K562 (cell line): ENCODE measurements around the gene C2orf76. TPM values are rescaled to one million over a fixed set of nuclear protein-coding genes. Genes with fewer than 3 reads are reported as not detected.

Experiments
- ATAC-seq: fragments of 200-7000 bp; cut with Tn5 transposase; 3 replicates; pipeline ENCODE4 v1.9.1; 2020; ENCODE audit warnings: moderate library complexity
- BruUV-seq: library from RNA; stranded (reverse); fragments of 400-500 nt; replicated peaks from 2 replicates; lab custom pipeline; 2021; lab: Mats Ljungman, UMichigan
- CTCF ChIA-PET: fragments of 300-600 bp; formaldehyde crosslinking; extraction: SDS; loops from one replicate; lab custom pipeline; 2021; ENCODE audit warnings: low intra/inter-chr PET ratio; lab: Yijun Ruan, JAX
- POLR2A ChIA-PET: fragments of 300-600, 350-650 bp; sonication (Branson Sonifier 250); formaldehyde crosslinking; extraction: SDS; loops from one replicate; lab custom pipeline; 2021; ENCODE audit warnings: antibody characterized with exemption, inconsistent platforms; lab: Yijun Ruan, JAX
- DNase-seq, 4 experiments: peaks; one replicate each; pipeline versions ENCODE4 v3.0.0 to v3.0.0-alpha.2; 2011 to 2018; ENCODE audit warnings: low spot score in 3 of 4, mixed read lengths in 3 of 4; ENCODE audit errors: extremely low read depth in 1 of 4
- FAIRE-seq: peaks from 2 replicates; lab custom pipeline; 2011; peaks lifted over from hg19 to GRCh38; lab: Jason Lieb, UNC
- H2AFZ ChIP-seq: 2 replicates; pipeline ENCODE4 v1.6.0; 2011; ENCODE audit warnings: low read depth, low read length, control low read depth, inconsistent platforms
- H3K27ac ChIP-seq: fragments of 200-600 bp; 3 replicates; pipeline ENCODE4 v1.8.0; 2011; ENCODE audit warnings: low read depth, mild to moderate bottlenecking, control low read depth, inconsistent platforms, low read length, moderate library complexity, mixed read lengths; ENCODE audit errors: extremely low read depth
- H3K27me3 ChIP-seq, 2 experiments: fragments of 300-600 bp in 1 of 2; 2 replicates in 1 of 2; 3 replicates in 1 of 2; pipeline versions ENCODE4 v1.6.0 to v1.8.0; 2011; ENCODE audit warnings: inconsistent platforms in 2 of 2, low read length in 2 of 2, mild to moderate bottlenecking in 1 of 2, mixed read lengths in 1 of 2, moderate library complexity in 1 of 2; ENCODE audit not compliant: control insufficient read depth in 2 of 2, insufficient read depth in 2 of 2
- H3K36me3 ChIP-seq: fragments of 300-600 bp; 3 replicates; pipeline ENCODE4 v1.8.0; 2011; ENCODE audit warnings: mild to moderate bottlenecking, low read length, inconsistent platforms; ENCODE audit not compliant: control insufficient read depth, insufficient read depth
- H3K4me1 ChIP-seq, 2 experiments: fragments of 200-600 bp in 1 of 2; replicated peaks in 1 of 2; 2 replicates in 1 of 2; 3 replicates in 1 of 2; pipeline versions ENCODE4 v1.5.1 to v1.8.0; 2011; ENCODE audit warnings: inconsistent platforms in 2 of 2, low read length in 2 of 2, mild to moderate bottlenecking in 1 of 2, mixed read lengths in 1 of 2, moderate library complexity in 1 of 2; ENCODE audit not compliant: control insufficient read depth in 2 of 2, insufficient read depth in 2 of 2
- H3K4me2 ChIP-seq: 2 replicates; pipeline ENCODE4 v1.6.1; 2011; ENCODE audit warnings: low read length, control low read depth, inconsistent platforms, mixed read lengths; ENCODE audit not compliant: insufficient read depth
- H3K4me3 ChIP-seq: fragments of 200-600 bp; sonication (generic), shearing (Covaris generic); 2 replicates; pipeline ENCODE4 v1.5.1; 2016; ENCODE audit warnings: control low read depth, inconsistent platforms
- H3K79me2 ChIP-seq: fragments of 200-600 bp; 3 replicates; pipeline ENCODE4 v1.8.0; 2011; ENCODE audit warnings: low read length, inconsistent platforms; ENCODE audit not compliant: control insufficient read depth, insufficient read depth
- H3K9ac ChIP-seq, 2 experiments: 2 replicates each; pipeline versions ENCODE4 v1.6.0 to v1.6.1; 2011; ENCODE audit warnings: low read depth in 2 of 2, low read length in 2 of 2, control low read depth in 1 of 2, inconsistent platforms in 1 of 2, mild to moderate bottlenecking in 1 of 2, mixed read lengths in 1 of 2; ENCODE audit not compliant: insufficient read depth in 1 of 2
- H3K9me1 ChIP-seq: one replicate; pipeline ENCODE4 v1.6.0; 2011; ENCODE audit warnings: inconsistent platforms, mild to moderate bottlenecking, low read length, moderate library complexity; ENCODE audit not compliant: control insufficient read depth, insufficient read depth
- H3K9me3 ChIP-seq: replicated peaks from 2 replicates; pipeline ENCODE4 v1.5.1; 2011; ENCODE audit warnings: low read depth, low read length, inconsistent platforms; ENCODE audit not compliant: control insufficient read depth, insufficient read depth
- H4K20me1 ChIP-seq: replicated peaks from 2 replicates; pipeline ENCODE4 v1.6.1; 2011; ENCODE audit warnings: low read length, inconsistent platforms, mixed read lengths; ENCODE audit not compliant: control insufficient read depth, insufficient read depth
- CEBPB ChIP-seq: fragments of 450-650 bp; IDR thresholded peaks from 2 replicates; pipeline ENCODE4 v1.6.1; 2016; ENCODE audit warnings: missing genetic modification characterization, missing compliant biosample characterization
- E2F3 ChIP-seq: fragments of 250-450 bp; sonication (Bioruptor Pico); IDR thresholded peaks from 2 replicates; pipeline ENCODE4 v1.4.0; 2020; ENCODE audit warnings: mild to moderate bottlenecking
- E2F4 ChIP-seq: sonication (generic); formaldehyde crosslinking; IDR thresholded peaks from 2 replicates; pipeline ENCODE4 v1.8.0; 2022; ENCODE audit warnings: mild to moderate bottlenecking, low read depth, missing genetic modification reagents
- NFE2 ChIP-seq: IDR thresholded peaks from 2 replicates; pipeline ENCODE4 v1.6.1; 2014; ENCODE audit warnings: antibody characterized with exemption, low read depth
- PBX2 ChIP-seq, 2 experiments: IDR thresholded peaks in 1 of 2; conservative IDR thresholded peaks in 1 of 2; 2 replicates each; pipeline ENCODE4 v1.6.1; 2016; ENCODE audit warnings: low read depth in 2 of 2, mild to moderate bottlenecking in 1 of 2, missing compliant biosample characterization in 1 of 2, missing genetic modification characterization in 1 of 2, moderate library complexity in 1 of 2
- PKNOX1 ChIP-seq: fragments of 450-650 bp; IDR thresholded peaks from 2 replicates; pipeline ENCODE4 v1.6.1; 2016
- POU5F1 ChIP-seq: fragments of 150-350 bp; IDR thresholded peaks from 2 replicates; pipeline ENCODE4 v1.6.1; 2014; ENCODE audit warnings: borderline replicate concordance, low read length, low read depth, mild to moderate bottlenecking; ENCODE audit not compliant: partially characterized antibody
- RBM22 ChIP-seq: fragments of 200-400 bp; formaldehyde crosslinking; IDR thresholded peaks from 2 replicates; pipeline ENCODE4 v1.6.1; 2018; ENCODE audit warnings: low read length, low read depth; ENCODE audit not compliant: poor library complexity, severe bottlenecking
- ZNF586 ChIP-seq: fragments of 450-650 bp; formaldehyde crosslinking; conservative IDR thresholded peaks from 2 replicates; pipeline ENCODE4 v1.4.0; 2020; ENCODE audit warnings: mild to moderate bottlenecking, moderate library complexity
- WGBS: fragments of 100-300 bp; shearing (Covaris generic); methylation state at CpG from one replicate; pipeline ENCODE4 v1.1.6; 2016; ENCODE audit warnings: low coverage, mixed read lengths; ENCODE audit not compliant: insufficient coverage; ENCODE audit errors: missing lambda C conversion rate; 5-methylcytosine and 5-hydroxymethylcytosine counted together
- in situ Hi-C: fragments of 300-500 bp; cut with MboI; formaldehyde crosslinking; loops from 4 replicates; pipeline ENCODE4 v1.15.0; 2018; ENCODE audit warnings: inconsistent platforms, mixed read lengths
- intact Hi-C: fragments of 100-400 bp; cut with micrococcal nuclease; formaldehyde crosslinking; loops from 2 replicates; pipeline ENCODE4 v1.14.2; 2022
- polyA plus RNA-seq, 8 experiments: library from polyadenylated mRNA; depleted of rRNA in 4 of 8; stranded (reverse) in 5 of 8; unstranded in 3 of 8; fragments of >200 nt; fragmentation: Nextera tagmentation in 2 of 8; fragmentation: Illumina TruSeq in 1 of 8; extraction: Ambion mirVana in 2 of 8; extraction: Trizol in 1 of 8; gene quantifications; 2 replicates each; pipeline versions ENCODE4 v1.2.1 to v1.2.3, GENCODE V29; 2011 to 2014; ENCODE audit warnings: inconsistent platforms in 1 of 8, missing spikeins in 1 of 8
- total RNA-seq, 7 experiments: library from RNA; depleted of rRNA in 6 of 7; stranded (reverse); fragments of >200 nt in 6 of 7; fragmentation: Illumina TruSeq in 2 of 7; extraction: Trizol in 2 of 7; gene quantifications; 2 replicates each; pipeline versions ENCODE4 v1.2.1 to v1.2.3, GENCODE V29; 2011 to 2021; ENCODE audit warnings: low replicate concordance in 1 of 7

C2orf76 gene
- total and polyA plus RNA-seq, 9 of the 15 experiments (the other 6 are each of a cell fraction or from before 2014, with no cell fraction given) = 4.8 to 26.2 (median 14.5) TPM

- Histone ChIP-seq H3K4me1 (no peaks in the 10 kb centered on the region; a peak in 2 of 5 replicates), H2AFZ (peak overlapping the region; percentile 23; the same call in 1 of the 2 replicates), H3K9me3 (no peaks in the 10 kb centered on the region), H3K79me2 (no peaks in the 10 kb centered on the region), H3K4me2 (peak overlapping the region; percentile 6; the same call in 1 of the 2 replicates), H3K27me3 (peaks cover 20 to 45% of the 10 kb centered on the region in 2 experiments; a peak in 4 of 5 replicates), H3K36me3 (no peaks in the 10 kb centered on the region), H3K9me1 (no peaks in the 10 kb centered on the region), H4K20me1 (no peaks in the 10 kb centered on the region), H3K27ac (no peak overlapping the region), H3K4me3 (no peak overlapping the region), H3K9ac (no peak overlapping the region)
- ChIA-PET CTCF (no interaction called here), POLR2A (no interaction called here)
- WGBS = 5% methylated on average over 21 of the region's 21 CpGs
- no peak for FAIRE-seq
- no TSS peak for BruUV-seq
- intact Hi-C loops (no loop called here), in situ Hi-C loops (loop anchor here (25.0 kb wide), 2 partner anchors 270 to 395 kb away; no protein-coding TSS in a partner anchor)
- TF ChIP-seq PKNOX1 (peak; percentile 84), ZNF586 (CRISPR knock-in tag) (no peak), RBM22 (no peak), E2F3 (CRISPR knock-in tag) (no peak), POU5F1 (no peak), E2F4 (no peak), PBX2 (CRISPR knock-in tag; IDR thresholded peaks at IDR 0.05; ENCODE audit: low read depth) (peak; percentile 19; the same call in 1 of the 2 replicates), PBX2 (tag; conservative IDR thresholded peaks at IDR 0.05; ENCODE audit: low read depth) (peak; percentile 37; the same call in 1 of the 2 replicates), CEBPB (tag) (no peak), NFE2 (peak; percentile 32; the same call in 1 of the 2 replicates)
- ATAC-seq = peak; percentile 66
- DNase-seq = no peak
Measured at GRCh38 chr2:119282146-119282995, 84.3 kb downstream of the C2orf76 start.
